ENCODE measurements around the gene INTS1.

DNA sequence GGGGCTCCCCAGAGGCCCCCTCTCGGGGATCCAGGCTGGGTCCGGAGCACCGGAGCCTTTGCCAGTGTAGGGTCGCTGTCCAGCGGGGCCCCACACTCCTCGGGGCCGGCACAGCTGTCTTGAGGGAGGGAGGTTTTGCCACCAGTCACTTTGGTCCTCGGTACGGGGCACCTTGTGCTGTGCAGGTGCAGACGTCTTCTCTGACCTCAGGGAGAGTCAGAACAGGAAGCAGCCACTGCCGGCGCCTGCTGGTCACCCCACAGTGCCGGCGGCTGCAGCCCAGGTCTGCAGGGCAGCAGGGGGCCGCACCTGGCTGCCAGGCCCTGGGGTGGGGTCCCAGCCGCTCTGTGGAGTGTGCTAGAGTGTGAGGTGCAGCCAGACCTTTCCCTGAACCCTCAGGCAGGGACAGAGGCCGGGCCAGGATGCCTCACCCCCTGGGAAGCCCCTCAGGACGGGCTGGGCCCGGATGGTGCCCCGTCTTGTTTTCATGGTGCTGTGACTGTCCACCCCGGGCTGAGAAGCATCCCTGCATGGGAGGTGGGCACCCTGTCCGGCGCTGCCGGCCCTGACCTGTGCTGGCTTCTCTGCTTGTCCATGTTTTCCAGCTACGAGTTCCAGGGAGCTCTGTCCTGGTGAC lies 34.5 kb upstream of the INTS1 start:
- TF ChIP-seq POLR2AphosphoS5 (IDR thresholded peaks at IDR 0.05; ENCODE audit: low read depth, low read length): no peak
- no peak for TF ChIP-seq POLR2A (IDR thresholded peaks at IDR 0.05; ENCODE audit: low read depth, low read length)
